ENCODE results near the gene EMILIN2. TPM values are rescaled to one million over a fixed set of nuclear protein-coding genes. Genes with fewer than 3 reads are reported as not detected.

Gene EMILIN2
- total RNA-seq, 1 experiment from 2014 or later = 0.06 TPM

DNA sequence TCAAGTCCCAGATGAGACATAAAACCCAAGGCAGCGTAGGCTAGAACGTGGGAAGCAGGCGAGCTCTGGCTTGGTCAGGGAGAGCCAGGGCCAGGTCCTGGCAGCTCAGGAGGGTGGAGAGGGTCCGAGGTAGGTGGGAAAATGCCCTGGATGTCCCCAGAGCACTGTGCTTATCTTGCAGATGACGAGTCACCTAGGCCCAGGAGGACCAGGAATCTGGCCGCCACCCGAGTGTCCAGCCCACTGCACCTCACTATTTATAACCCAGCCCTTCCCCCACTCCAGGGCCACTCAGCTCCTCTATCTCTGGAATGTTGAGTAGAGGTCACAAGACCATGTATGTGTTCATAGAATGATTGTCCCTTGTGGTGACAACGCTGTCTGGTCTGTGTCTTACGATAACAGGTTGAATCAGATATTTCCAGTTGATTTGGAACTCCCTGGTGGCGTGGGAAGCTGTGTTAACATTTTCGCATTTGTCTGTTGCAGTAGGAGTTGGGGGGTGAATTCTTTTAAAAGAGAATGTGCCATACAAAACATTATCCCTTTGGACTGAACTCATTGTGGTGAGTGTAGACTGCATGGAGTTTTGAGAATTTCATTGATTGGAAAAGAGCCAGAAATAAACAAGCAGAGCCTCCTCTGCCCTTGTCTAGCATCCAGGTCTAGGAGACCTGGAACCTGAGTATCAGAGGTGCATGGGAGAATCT is 47.5 kb downstream of the EMILIN2 start:
- Histone ChIP-seq H3K27ac (no peak overlapping the region), H3K4me3 (no peak overlapping the region), H3K4me1 (no peaks in the 10 kb centered on the region), H3K9me3 (replicated peaks) (no peaks in the 10 kb centered on the region), H3K36me3 (no peaks in the 10 kb centered on the region), H3K27me3 (no peaks in the 10 kb centered on the region; the same call in 1 of the 2 replicates)
- DNase-seq = no peak

DNA sequence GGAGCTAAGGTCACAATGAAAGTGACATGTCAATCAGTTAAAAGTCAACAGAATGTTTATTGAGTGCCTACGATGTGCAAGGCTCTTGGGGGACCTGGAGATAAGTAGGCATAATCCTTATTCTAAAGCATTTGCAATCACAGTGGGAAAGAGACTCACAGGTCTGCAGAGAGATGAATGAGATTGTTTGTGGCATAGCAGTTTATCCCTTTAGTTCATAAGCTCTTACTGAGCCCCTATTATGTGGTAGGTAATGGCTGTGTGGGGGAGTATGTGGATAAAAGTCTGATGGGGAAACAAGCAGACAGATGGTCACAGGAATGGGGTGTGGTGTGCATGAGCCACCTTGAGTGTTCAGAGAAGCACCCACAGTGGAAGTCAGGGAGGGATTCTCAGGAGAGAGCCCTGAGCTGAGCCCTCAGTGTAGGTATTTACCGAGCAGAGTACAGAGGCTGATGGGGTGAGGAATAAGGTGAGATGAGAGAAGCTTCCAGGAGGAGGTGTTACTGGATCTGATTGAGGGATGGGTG is 48.1 kb downstream of the EMILIN2 start:
- H3K27me3 ChIP-seq = no peaks in the 10 kb centered on the region; the same call in 1 of the 2 replicates
- no peak for DNase-seq
- H3K4me3 ChIP-seq = no peak overlapping the region
- H3K27ac ChIP-seq = no peak overlapping the region
- no peaks in the 10 kb centered on the region for H3K9me3 ChIP-seq (replicated peaks)
- no peaks in the 10 kb centered on the region for H3K4me1 ChIP-seq
- no peaks in the 10 kb centered on the region for H3K36me3 ChIP-seq

DNA sequence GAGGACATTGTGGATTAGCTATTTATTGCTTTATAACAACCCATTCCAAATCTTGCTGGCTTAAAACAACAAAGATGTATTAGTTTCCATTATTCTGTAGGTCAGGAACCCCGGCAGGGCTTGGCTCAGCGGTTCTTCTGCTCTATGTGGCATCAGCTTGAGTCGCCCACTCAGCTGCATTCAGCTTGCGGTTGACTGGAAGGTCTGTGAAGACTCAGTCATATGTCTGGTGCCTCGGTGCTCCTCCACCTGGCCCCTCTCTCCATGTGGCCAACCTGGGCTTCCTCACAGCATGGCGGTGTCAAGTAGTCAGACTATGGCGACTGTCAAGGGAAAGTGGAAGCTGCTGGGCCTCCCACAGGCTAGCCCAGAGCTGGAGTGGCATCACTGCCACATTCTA is 48.6 kb downstream of the EMILIN2 start:
- Histone ChIP-seq H3K4me3 (no peak overlapping the region), H3K27me3 (no peaks in the 10 kb centered on the region), H3K36me3 (no peaks in the 10 kb centered on the region), H3K27ac (no peak overlapping the region), H3K4me1 (no peaks in the 10 kb centered on the region), H3K9me3 (replicated peaks) (no peaks in the 10 kb centered on the region)
- no peak for DNase-seq

DNA sequence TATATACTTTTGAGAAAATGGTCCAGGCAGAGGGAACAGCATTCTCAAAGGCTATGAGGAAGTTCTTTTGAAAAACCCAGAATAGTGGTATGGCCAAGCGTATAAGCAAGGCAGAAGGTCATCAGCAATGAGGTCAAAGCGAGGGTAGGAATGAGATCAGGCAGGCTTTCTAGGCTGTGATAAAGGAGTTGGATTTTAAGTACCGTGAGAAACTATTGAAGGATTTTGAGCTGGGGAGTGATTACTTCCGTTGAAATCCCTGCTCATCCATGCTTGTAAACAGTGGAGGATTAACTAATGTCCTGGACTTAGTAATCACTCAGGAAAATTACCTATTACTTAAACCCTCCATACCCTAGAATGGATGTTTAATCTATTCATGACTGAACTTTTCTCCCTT is 50.2 kb downstream of the EMILIN2 start:
- no peaks in the 10 kb centered on the region for H3K9me3 ChIP-seq (replicated peaks)
- H3K4me1 ChIP-seq = no peaks in the 10 kb centered on the region
- H3K27me3 ChIP-seq = no peaks in the 10 kb centered on the region
- H3K27ac ChIP-seq = no peak overlapping the region
- H3K4me3 ChIP-seq = no peak overlapping the region
- no peaks in the 10 kb centered on the region for H3K36me3 ChIP-seq
- DNase-seq = no peak

DNA sequence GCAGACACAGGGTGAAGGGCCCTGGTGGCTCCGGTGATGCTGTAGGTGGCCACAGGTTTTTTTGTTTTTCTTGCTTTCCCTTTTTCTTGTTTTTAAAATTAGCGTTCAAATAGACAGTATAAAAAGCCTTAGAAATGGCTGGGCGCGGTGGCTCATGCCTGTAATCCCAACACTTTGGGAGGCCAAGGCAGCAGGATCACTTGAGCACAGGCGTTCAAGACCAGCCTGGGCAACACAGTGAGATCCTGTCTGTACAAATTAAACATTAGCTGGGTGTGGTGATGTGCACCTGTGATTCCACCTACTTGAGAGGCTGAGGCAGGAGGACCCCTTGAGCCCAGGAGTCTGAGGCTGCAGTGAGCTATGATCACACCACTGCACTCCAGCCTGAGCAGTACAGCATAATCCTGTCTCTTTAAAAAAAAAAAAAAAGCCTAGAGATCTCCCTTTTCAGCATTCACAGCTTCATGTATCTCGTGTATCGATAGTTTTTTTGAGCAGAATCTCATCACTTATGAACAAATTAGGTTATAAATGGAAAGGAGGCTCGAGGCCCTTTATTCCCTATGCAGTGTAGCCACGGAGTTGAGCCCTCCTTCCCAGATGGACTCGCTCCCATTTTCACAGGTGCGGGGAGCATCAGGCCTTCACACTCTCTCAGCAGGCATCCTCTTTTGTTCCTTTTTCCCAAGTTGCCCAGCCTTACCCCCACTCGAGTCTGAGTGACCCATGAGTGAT is 50.8 kb downstream of the EMILIN2 start:
- H3K36me3 ChIP-seq = no peaks in the 10 kb centered on the region
- DNase-seq = no peak
- no peak overlapping the region for H3K27ac ChIP-seq
- no peaks in the 10 kb centered on the region for H3K4me1 ChIP-seq
- no peak overlapping the region for H3K4me3 ChIP-seq
- H3K9me3 ChIP-seq (replicated peaks) = no peaks in the 10 kb centered on the region
- no peaks in the 10 kb centered on the region for H3K27me3 ChIP-seq

DNA sequence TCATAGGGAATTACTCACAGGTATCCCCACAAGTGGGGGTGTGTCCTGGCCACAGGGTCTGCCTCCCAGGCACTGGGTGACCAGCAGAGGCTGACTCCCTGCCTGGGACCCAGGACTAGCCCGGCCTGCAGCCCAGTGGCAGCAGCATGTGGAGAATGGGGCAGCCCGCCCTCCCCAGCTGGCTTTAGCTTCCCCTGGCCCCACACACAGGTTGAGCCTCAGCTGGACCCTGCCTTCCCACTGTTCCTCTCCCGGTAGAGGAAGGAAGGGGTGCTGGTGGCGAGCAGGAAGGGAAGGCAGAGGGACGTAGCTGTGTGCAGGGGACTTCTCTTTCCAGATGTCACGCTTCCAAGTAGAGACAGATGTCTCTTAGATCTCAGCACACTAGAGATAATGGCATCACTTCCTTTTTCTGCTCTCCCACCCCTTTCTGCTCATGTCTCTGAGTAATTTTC is 51.4 kb downstream of the EMILIN2 start:
- Histone ChIP-seq H3K4me1 (no peaks in the 10 kb centered on the region), H3K9me3 (replicated peaks) (no peaks in the 10 kb centered on the region), H3K4me3 (no peak overlapping the region), H3K27ac (no peak overlapping the region), H3K36me3 (no peaks in the 10 kb centered on the region), H3K27me3 (no peaks in the 10 kb centered on the region)
- peak in 1 of 2 experiments; percentile 13 for DNase-seq

DNA sequence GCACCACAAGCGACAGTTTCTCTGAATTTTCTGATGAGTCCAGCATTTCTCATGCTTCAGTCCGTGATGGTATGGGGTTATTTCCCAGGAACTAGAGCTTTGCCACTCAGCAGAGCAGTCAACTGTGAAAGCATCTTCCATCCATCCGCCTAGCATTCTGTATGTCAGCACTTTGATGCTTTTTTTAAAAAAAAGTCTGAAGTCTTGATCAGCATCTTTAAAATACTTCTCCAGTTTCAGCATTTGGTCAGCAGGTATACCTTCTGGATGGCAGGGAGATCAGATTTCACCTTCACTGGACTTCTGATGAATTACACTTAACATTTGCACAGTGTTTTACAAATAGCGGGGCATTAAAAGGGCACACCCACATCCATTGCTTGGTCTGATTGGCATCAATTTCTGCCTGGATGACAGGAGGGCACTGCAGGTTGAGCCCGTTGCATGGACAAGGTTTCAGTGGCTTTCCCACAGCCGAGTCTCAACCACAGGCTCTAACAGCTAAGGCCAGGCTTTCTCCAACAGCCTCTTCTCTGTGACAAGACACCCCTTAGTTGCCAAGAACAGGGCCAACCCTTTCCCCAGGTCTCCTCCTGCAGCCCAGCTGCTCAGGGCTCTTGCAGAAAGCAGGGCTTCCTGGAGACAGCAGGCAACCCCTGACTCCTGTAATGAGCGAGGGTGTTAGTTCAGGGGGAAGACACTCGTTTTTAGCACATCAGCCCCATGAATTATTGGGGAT is 54.0 kb downstream of the EMILIN2 start:
- Histone ChIP-seq H3K36me3 (no peaks in the 10 kb centered on the region), H3K9me3 (replicated peaks) (no peaks in the 10 kb centered on the region), H3K4me1 (no peaks in the 10 kb centered on the region), H3K27me3 (no peaks in the 10 kb centered on the region), H3K4me3 (no peak overlapping the region), H3K27ac (no peak overlapping the region)
- DNase-seq = no peak

DNA sequence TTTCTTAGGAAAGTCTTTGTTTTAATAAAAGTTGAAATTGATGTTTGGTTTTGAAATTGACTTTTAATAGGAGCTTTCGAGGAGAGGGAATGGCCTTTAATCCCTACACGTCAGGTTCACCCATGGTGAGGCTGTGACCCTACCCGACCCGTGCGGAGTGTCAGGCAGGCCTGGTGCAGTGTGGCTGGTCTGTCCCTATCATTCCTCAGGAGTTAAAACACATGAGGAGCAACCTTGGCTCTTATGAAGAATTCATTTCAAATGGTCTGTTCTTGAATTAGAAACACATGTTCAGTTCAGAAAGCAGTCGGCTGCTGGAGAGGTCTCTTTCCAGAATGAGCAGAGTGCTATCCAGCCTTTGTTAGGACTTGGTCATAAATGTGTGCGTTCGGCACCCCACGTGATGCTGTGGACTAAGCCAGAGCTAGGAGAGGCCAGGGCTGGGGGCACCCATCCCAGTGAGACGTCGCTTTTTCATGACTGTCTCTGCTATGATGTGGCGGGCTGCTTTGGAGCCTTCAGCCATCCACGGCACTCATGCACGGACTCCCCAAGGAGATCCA is 54.7 kb downstream of the EMILIN2 start:
- H3K4me3 ChIP-seq = no peak overlapping the region
- no peak overlapping the region for H3K27ac ChIP-seq
- H3K4me1 ChIP-seq = no peaks in the 10 kb centered on the region

DNA sequence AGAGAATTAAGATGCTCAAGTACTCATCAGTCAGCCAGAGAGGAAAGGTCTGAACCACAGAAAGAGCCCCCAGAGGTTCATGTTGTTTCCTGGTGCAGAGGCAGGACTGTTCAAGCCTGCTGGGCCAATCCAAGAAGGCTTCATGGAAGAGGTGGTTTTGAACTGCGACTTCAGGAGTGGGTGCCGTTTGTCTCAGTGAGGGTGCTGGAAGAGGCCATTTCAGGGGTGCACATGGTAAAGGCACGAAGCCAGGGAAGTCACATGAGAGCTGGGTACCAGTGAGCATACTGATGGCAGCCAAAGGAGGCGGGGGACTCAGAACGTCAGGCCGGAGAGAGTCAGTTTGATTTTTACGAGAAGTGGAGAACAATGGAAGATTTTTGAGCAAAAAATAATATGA is 55.5 kb downstream of the EMILIN2 start:
- H3K36me3 ChIP-seq = no peaks in the 10 kb centered on the region
- no peak for DNase-seq
- H3K4me3 ChIP-seq = no peak overlapping the region
- H3K9me3 ChIP-seq (replicated peaks) = no peaks in the 10 kb centered on the region
- no peaks in the 10 kb centered on the region for H3K27me3 ChIP-seq
- no peaks in the 10 kb centered on the region for H3K4me1 ChIP-seq
- H3K27ac ChIP-seq = no peak overlapping the region

More for the DNA sequence above, 54.7 kb downstream of the EMILIN2 start:
- DNase-seq = no peak
- no peaks in the 10 kb centered on the region for H3K9me3 ChIP-seq (replicated peaks)
- no peaks in the 10 kb centered on the region for H3K27me3 ChIP-seq
- H3K36me3 ChIP-seq = no peaks in the 10 kb centered on the region

DNA sequence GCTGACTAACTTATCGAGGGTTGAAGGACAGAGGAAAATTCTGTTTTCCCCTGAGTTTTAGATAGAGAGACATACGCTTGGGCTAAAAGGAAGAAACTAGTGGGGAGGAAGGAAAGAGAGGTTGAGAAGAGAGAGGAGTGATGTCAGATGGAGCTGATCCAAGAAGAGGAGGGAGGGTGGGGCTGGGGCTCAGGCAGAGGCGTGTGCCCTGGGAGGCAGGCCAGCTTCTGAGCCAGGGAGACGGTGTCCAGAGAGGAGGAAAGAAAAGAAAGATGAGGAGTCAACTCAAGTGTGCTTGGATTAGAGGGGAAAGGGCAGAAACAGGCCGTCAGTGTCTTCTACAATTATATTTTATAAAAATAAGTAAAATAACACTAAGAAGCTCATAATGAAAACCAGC is 56.2 kb downstream of the EMILIN2 start:
- peak in 1 of 2 experiments; percentile 34 for DNase-seq
- no peaks in the 10 kb centered on the region for H3K4me1 ChIP-seq
- no peak overlapping the region for H3K27ac ChIP-seq
- no peak overlapping the region for H3K4me3 ChIP-seq
- no peaks in the 10 kb centered on the region for H3K9me3 ChIP-seq (replicated peaks)
- H3K36me3 ChIP-seq = no peaks in the 10 kb centered on the region
- no peaks in the 10 kb centered on the region for H3K27me3 ChIP-seq

DNA sequence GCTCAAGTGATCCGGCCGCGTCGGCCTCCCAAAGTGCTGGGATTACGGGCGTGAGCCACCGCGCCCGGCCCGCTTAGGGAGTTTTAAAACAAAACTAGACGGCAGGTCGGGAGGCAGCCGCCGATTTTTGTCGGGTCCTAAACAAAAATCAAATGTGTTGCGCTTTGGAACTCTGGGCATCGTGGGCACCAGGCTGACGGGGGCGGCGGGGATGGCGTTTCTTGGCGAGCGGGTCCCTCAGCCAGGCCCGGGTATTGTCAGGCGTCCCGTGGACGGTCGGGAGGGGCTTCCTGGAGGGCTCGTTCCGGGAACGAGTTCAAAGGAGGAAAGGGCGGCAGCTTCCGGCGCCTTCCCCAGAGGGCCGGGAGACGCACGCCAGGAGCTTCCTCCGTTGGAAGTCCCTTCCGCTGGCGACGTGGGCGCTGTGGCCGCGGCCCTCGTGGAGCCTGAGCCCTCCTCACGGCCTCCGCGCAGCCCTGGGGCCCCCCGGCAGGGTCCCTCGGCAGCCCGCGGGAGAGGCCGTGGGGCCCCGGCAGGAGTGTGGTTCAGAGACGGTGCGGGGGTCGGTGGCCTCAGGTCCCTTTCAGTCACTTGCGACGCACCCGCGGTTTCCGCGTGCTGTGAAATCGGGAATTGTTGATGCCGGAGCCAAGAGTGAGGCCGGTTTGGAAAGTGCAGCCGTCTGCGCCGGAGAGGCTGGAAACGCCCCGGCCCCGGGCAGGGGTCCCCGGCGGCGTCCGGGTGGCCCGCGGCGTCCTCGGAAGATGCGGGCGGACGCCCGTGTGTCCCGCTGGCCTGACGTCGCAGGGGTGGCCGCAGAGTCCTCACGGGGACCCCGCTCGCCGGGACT is 59.3 kb downstream of the EMILIN2 start:
- Histone ChIP-seq H3K27me3 (no peaks in the 10 kb centered on the region), H3K36me3 (no peaks in the 10 kb centered on the region), H3K4me1 (no peaks in the 10 kb centered on the region), H3K27ac (no peak overlapping the region), H3K9me3 (replicated peaks) (no peaks in the 10 kb centered on the region), H3K4me3 (no peak overlapping the region)
- DNase-seq = no peak

DNA sequence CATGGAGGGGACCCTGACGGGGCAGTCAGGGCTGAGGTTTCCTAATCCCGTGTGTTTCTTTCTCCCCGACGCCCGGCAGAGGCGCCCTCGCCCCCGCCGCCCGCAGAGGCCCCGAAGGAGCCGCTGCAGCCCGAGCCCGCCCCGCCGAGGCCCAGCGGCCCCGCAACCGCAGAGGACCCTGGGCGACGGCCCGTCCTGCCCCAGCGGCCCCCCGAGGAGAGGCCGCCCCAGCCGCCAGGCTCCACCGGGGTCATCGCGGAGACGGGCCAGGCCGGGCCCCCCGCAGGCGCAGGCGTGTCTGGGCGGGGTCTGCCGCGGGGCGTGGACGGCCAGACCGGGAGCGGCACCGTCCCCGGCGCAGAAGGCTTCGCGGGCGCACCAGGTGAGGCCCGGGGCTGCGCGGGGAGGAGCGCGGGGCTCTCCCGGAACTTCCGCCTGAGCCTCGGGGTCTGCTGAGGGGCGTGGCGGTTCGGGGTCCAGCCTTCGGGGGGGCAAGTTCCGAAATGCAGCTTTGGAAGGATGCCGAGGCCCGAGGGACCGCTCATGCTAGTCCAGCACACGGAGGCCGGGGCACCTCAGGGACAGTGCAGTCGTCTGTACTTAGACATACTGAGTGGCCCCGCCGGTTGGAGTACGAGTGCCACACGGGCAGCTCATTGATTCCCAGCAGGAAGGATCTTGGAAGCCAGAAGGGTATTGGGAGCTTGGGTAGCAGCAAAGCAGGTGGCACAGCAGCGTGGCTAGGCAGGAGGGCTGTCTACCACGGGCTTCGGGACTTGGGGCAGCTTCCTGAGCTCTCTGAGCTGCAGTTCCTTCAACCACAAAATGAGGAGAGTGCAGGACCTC is 60.1 kb downstream of the EMILIN2 start:
- Histone ChIP-seq H3K36me3 (no peaks in the 10 kb centered on the region), H3K4me3 (no peak overlapping the region), H3K4me1 (no peaks in the 10 kb centered on the region), H3K9me3 (replicated peaks) (no peaks in the 10 kb centered on the region), H3K27ac (no peak overlapping the region), H3K27me3 (no peaks in the 10 kb centered on the region)
- no peak for DNase-seq

DNA sequence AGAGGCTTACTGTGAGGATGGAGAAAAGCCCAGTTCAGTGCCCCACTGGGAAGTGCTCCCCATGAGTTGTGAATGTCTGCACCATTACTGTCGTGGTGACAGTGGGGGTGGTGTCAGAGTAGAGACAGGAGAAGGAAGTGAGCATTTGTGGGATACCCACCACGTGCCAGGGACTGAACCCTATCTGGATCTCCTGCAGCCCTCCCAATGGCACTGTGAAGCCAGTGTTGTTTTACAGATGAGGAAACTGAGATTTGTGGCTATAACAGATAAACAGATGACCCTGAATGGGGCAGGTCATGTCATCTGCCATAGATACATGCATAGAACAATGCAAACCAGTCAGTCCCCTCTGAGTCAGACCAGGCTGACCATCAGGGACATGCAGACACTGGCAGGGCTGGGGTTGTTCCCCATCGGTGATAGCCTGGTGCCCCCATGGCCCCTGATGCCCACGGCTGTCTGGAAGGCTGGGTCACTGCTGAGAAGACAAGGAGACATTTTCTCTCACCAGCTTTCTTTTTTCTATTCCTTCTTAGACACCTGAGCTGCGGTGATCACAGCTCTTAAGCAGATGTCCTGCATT is 60.8 kb downstream of the EMILIN2 start:
- Histone ChIP-seq H3K36me3 (no peaks in the 10 kb centered on the region), H3K4me3 (no peak overlapping the region), H3K4me1 (no peaks in the 10 kb centered on the region), H3K9me3 (replicated peaks) (no peaks in the 10 kb centered on the region), H3K27me3 (no peaks in the 10 kb centered on the region), H3K27ac (no peak overlapping the region)
- no peak for DNase-seq

Measured in SJCRH30 (cell line).